ENCODE measurements around the gene KDM3B.
"Not testable (repeated sequence)": the region's sequence is repeated elsewhere in the genome, so short reads cannot be mapped to it uniquely, and the experiment has no call there.

Gene KDM3B

DNA sequence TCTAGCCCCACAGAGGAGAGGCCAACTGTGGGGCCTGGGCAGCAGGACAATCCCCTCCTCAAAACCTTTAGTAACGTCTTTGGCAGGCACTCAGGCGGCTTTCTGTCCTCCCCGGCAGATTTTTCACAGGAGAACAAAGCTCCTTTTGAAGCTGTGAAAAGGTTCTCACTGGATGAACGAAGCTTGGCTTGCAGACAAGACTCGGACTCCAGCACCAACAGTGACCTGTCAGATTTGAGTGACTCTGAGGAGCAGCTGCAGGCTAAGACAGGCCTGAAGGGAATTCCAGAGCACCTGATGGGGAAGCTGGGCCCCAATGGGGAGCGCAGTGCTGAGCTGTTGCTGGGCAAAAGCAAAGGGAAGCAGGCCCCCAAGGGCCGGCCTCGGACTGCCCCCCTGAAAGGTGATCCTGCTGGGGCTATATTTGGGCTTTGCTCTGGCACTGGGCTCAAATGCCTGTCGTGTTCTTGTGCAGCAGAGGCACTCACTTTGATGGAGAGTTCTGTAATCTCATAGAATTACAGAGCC, 39.4 kb downstream of the KDM3B start:
- no peak for DNase-seq

GRCh38 chr5:138402640-138403039, 50.2 kb downstream of the KDM3B start:
- DNase-seq = no peak

- DNase-seq = no peak
Measured at GRCh38 chr5:138408023-138408422, 55.5 kb downstream of the KDM3B start.

- not testable (repeated sequence) for DNase-seq
Measured at GRCh38 chr5:138410996-138411640, 58.6 kb downstream of the KDM3B start.

GRCh38 chr5:138418444-138418843, 66.0 kb downstream of the KDM3B start:
- no peak for DNase-seq

DNA sequence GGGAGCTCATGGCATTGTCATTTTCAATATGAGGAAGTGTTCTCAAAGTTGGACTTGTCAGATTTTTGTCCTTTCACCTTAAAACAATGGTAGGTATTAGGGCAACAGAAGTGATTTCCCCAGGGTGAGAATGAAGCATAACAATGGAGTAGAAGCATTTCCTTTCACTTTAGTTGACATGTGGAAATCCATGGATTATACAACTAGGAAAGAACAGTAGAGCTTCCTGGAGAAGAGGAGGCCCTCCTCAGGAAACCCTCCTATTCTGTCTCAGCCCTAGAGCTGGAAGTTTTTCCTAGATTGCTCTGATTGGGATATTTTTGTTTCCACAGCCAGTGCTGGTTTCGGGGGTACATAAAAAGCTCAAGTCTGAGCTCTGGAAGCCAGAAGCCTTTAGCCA, 72.6 kb downstream of the KDM3B start:
- DNase-seq = no peak

DNA sequence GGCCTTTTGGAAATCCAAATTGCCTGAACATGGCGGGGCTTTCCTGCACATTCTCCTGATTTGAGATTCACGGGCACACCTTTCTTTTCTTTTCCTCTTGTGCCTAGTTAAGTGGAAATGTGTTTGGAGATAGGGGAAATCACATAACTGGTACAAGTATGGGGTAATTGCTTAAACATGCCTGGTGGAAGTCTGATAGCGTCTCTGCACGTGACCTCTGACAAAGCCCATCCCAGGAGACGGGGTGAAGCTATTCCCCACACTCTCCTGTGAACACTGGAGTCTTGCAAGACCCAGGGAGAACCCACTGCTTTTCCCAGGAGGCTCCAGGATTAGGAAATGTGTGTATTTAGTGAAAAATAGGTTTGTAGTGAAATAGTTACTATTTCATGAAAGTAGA, 83.5 kb downstream of the KDM3B start:
- DNase-seq = no peak

DNA sequence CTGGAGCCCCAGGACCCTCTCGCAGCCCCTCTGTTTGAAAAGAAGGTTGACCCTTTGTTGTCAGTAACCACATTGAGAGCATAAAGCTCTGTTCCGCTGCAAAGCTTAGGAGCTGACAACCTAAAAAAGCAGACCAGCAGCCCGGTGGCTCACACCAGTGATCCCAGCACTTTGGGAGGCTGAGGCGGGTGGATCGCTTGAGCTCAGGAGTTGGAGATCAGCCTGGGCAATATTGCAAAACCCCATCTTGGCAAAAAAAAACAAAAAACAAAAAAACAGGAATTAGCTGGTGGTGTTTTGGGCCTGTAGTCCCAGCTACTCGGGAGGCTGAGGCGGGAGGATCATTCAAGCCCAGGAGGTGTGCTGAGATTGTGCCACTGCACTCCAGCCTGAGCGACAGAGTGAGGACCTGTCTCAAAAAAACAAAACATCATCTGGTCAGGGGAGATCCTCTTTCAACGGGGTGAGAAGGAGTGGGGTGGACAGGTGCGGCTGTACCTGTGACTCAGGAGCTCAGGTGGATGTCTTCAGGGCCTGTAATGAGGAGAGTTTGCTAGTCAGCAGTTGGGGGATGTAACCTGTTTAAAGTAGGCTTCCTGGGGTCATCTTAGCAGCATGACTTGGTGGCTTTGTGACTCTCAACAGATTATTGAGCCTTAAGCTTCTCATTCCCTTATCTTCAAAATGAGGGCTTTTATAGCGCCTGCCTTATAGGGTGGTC, 85.7 kb downstream of the KDM3B start:
- DNase-seq = no peak

- DNase-seq = peak; percentile 55
Measured at GRCh38 chr5:138438724-138439476, 86.4 kb downstream of the KDM3B start, which contains the start of gene REEP2. REEP2 (plus strand) TSS chr5:138439057; CDS start chr5:138439209, 152 bp downstream.

- DNase-seq = no peak
Measured at GRCh38 chr5:138439477-138440158, 87.1 kb downstream of the KDM3B start.

DNA sequence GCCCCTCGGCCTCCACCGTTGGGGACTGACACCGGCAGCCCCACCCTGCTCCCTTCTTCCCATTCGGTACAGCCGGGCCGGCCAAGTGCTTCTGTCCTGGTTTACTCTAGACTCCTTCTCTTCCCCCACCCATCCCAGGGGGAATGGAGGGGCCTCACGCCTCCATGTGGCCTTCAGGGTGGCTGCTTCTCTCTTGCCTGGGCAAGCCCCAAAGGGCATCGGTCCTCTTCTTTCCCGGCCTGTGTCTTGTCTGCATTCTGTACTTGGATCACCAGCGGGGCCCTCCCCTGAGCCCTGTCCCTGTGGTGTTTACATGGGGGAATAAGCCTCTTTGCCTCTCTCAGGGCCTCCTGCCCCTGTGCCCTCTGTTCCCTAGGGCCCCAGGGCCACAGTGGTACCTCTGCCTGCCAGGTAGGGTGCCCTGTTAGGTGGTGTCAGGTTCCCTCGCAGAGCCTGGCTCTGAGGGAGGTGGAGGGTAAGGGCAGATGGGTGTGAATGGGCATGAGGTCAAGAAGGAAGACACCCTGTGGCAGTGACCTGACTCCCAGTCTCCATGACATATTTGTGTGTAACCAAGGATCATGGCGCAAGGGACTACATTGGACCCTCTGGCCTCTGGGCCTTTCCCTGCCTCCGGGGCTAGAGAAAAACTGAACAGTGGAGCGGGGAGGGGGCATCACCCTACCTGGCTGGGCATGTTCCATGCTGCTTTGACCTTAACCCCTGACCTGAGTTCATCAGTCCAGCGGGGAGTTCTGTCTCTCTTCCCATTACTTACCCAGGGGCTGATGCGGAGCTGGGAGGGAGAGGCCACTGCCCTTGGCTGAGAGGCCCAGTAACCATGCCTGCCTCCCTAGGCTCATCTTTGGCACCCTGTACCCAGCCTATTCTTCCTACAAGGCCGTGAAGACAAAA, 87.9 kb downstream of the KDM3B start:
- no peak for DNase-seq

- no peak for DNase-seq
Measured at GRCh38 chr5:138441221-138441620, 88.7 kb downstream of the KDM3B start.

- DNase-seq = no peak
Measured at GRCh38 chr5:138444078-138444773, 91.7 kb downstream of the KDM3B start.

- no peak for DNase-seq
Measured at GRCh38 chr5:138444774-138445546, 92.5 kb downstream of the KDM3B start.

- no peak for DNase-seq
Measured at GRCh38 chr5:138445547-138446271, 93.2 kb downstream of the KDM3B start.

DNA sequence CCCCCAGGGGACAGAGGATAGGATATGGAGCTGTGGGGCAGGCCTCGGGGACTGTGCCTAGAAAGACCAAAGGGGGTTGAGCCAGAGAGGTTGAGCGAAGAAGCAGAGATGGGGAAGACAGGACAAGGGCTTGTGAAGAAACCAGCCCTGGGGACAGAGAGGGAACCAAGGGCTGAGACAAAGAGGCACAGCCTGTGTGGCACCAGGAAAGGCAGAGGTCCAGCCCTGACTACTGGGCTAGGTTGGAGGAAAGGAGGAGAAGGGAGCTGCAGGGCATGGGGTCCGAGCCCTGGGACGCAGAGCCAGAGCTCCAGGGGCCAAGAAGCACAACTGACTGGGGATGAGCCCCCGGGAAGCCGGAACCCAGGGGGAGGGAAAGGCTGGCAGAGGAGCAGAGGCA, 95.6 kb downstream of the KDM3B start:
- no peak for DNase-seq

GRCh38 chr5:138448481-138449398, 96.3 kb downstream of the KDM3B start:
- no peak for DNase-seq

DNA sequence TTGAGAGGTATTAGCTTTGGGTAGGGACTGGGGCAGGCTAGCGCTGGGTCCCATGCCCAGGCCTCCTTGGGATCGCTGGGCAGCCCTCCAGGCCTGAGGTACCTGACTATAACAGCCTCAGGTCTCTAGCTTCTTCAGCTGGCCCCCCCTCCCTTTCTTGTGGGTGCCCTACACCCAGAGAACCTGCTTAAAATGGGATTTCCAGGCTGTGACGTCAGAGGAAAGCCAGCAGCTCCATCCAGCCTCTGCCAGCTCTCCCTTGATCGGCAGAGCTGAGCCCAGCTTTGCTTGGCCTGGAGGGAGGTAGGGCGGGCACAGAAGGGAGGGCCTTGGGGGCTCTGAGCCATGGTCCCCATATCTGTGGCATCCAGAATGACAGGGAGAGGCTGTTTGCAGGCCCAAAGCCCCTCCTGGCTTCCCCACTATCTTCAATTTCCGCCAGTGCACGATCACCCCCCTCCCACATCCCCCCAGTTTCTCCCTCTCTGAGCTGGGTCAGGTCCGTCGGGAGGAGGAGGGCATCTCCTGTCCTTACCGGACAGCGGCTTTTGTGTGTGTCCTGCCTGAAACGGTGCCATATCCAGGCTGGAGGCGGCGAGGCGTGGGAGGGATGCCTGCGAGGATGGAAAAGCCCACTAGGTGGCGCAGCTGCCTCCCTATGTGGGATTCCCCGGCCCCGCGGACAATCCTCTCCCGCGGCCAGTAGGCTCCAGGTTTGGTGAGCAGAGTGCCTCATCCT, 97.2 kb downstream of the KDM3B start:
- DNase-seq = peak; percentile 79
